ENCODE data around the gene HOXC9.

Gene HOXC9

GRCh38 chr12:54002278-54002914 lies 2.4 kb downstream of the HOXC9 start:
- DNase-seq = no peak

GRCh38 chr12:54002915-54003389 lies 3.0 kb downstream of the HOXC9 start:
- DNase-seq = no peak

- no peak for DNase-seq
Observed at GRCh38 chr12:54003625-54004024, 3.7 kb downstream of the HOXC9 start.

- no peak for DNase-seq
Observed at GRCh38 chr12:54004063-54004840, 4.3 kb downstream of the HOXC9 start.

GRCh38 chr12:54004841-54005530 lies 5.0 kb downstream of the HOXC9 start:
- no peak for DNase-seq

- DNase-seq = no peak
Observed at GRCh38 chr12:54005531-54005852, 5.5 kb downstream of the HOXC9 start.

- DNase-seq = peak in 13 of 14 donors; percentile 7 to 82 (median 56)
Observed at GRCh38 chr12:54005853-54006558, 6.0 kb downstream of the HOXC9 start.

GRCh38 chr12:54006559-54007220 lies 6.7 kb downstream of the HOXC9 start:
- DNase-seq = no peak

GRCh38 chr12:54007538-54008259 lies 7.7 kb downstream of the HOXC9 start:
- no peak for DNase-seq

GRCh38 chr12:54008260-54008552 lies 8.2 kb downstream of the HOXC9 start:
- DNase-seq = no peak

GRCh38 chr12:54009171-54010052 lies 9.5 kb downstream of the HOXC9 start:
- no peak for DNase-seq

- no peak for DNase-seq
Observed at GRCh38 chr12:54010053-54010971, 10.4 kb downstream of the HOXC9 start.

GRCh38 chr12:54010972-54011664 lies 11.2 kb downstream of the HOXC9 start:
- DNase-seq = no peak

- DNase-seq = no peak
Observed at GRCh38 chr12:54011665-54012532, 11.9 kb downstream of the HOXC9 start.

- DNase-seq = no peak
Observed at GRCh38 chr12:54012631-54013409, 12.9 kb downstream of the HOXC9 start.

GRCh38 chr12:54014377-54015017 lies 14.5 kb downstream of the HOXC9 start:
- DNase-seq = no peak

Data from C1 segment of cervical spinal cord (tissue), 14 donors.